ENCODE measurements around the gene RGS7.

RGS7 gene

GRCh38 chr1:241356519-241357365 is at the start of gene RGS7:
TSS of gene RGS7 (minus strand) at chr1:241357205.
- H3K27ac Mint-ChIP-seq = no peak within 1 kb of the TSS
- ATAC-seq (peak; percentile 46), DNase-seq (peak; percentile 5)
- peak within 1 kb of the TSS; percentile 34 for H3K4me3 Mint-ChIP-seq
- no peaks in the 10 kb centered on the region for H3K36me3 Mint-ChIP-seq (ENCODE audit: low read depth)
- no peaks in the 10 kb centered on the region for H3K9me3 Mint-ChIP-seq
- H3K27me3 Mint-ChIP-seq = peaks cover 39% of the 10 kb centered on the region
- peaks cover 5% of the 10 kb centered on the region for H3K4me1 Mint-ChIP-seq

- H3K4me1 Mint-ChIP-seq = no peaks in the 10 kb centered on the region
- H3K4me3 Mint-ChIP-seq = no peak overlapping the region
- H3K9me3 Mint-ChIP-seq = no peaks in the 10 kb centered on the region
- no peaks in the 10 kb centered on the region for H3K36me3 Mint-ChIP-seq (ENCODE audit: low read depth)
- no peak overlapping the region for H3K27ac Mint-ChIP-seq
- H3K27me3 Mint-ChIP-seq = no peaks in the 10 kb centered on the region
- DNase-seq = no peak
- ATAC-seq = no peak
Observed at GRCh38 chr1:241406421-241406820, 49.4 kb upstream of the RGS7 start.

- no peaks in the 10 kb centered on the region for H3K36me3 Mint-ChIP-seq (ENCODE audit: low read depth)
- no peak overlapping the region for H3K4me3 Mint-ChIP-seq
- no peaks in the 10 kb centered on the region for H3K9me3 Mint-ChIP-seq
- H3K4me1 Mint-ChIP-seq = no peaks in the 10 kb centered on the region
- H3K27me3 Mint-ChIP-seq = no peaks in the 10 kb centered on the region
- DNase-seq = no peak
- no peak overlapping the region for H3K27ac Mint-ChIP-seq
- no peak for ATAC-seq
Observed at GRCh38 chr1:241401156-241401555, 44.2 kb upstream of the RGS7 start.

GRCh38 chr1:241396747-241397681 is 40.0 kb upstream of the RGS7 start:
- Mint-ChIP-seq H3K4me3 (no peak overlapping the region), H3K4me1 (no peaks in the 10 kb centered on the region), H3K27me3 (peaks cover 3% of the 10 kb centered on the region), H3K9me3 (no peaks in the 10 kb centered on the region), H3K36me3 (ENCODE audit: low read depth) (no peaks in the 10 kb centered on the region), H3K27ac (no peak overlapping the region)
- no peak for DNase-seq
- ATAC-seq = no peak

GRCh38 chr1:241391926-241392710 is 35.1 kb upstream of the RGS7 start:
- Mint-ChIP-seq H3K27ac (no peak overlapping the region), H3K4me1 (no peaks in the 10 kb centered on the region), H3K27me3 (peaks cover 4% of the 10 kb centered on the region), H3K36me3 (ENCODE audit: low read depth) (no peaks in the 10 kb centered on the region), H3K9me3 (no peaks in the 10 kb centered on the region), H3K4me3 (no peak overlapping the region)
- ATAC-seq (no peak), DNase-seq (no peak)

GRCh38 chr1:241390526-241390925 is 33.5 kb upstream of the RGS7 start:
- H3K4me3 Mint-ChIP-seq = no peak overlapping the region
- H3K36me3 Mint-ChIP-seq (ENCODE audit: low read depth) = no peaks in the 10 kb centered on the region
- H3K27ac Mint-ChIP-seq = no peak overlapping the region
- DNase-seq (no peak), ATAC-seq (no peak)
- peaks cover 6% of the 10 kb centered on the region for H3K27me3 Mint-ChIP-seq
- no peaks in the 10 kb centered on the region for H3K4me1 Mint-ChIP-seq
- no peaks in the 10 kb centered on the region for H3K9me3 Mint-ChIP-seq

GRCh38 chr1:241389400-241389799 is 32.4 kb upstream of the RGS7 start:
- Mint-ChIP-seq H3K27me3 (peaks cover 6% of the 10 kb centered on the region), H3K27ac (no peak overlapping the region), H3K9me3 (no peaks in the 10 kb centered on the region), H3K4me3 (no peak overlapping the region), H3K36me3 (ENCODE audit: low read depth) (no peaks in the 10 kb centered on the region), H3K4me1 (no peaks in the 10 kb centered on the region)
- DNase-seq (no peak), ATAC-seq (no peak)

GRCh38 chr1:241387216-241387615 is 30.2 kb upstream of the RGS7 start:
- Mint-ChIP-seq H3K27me3 (peaks cover 7% of the 10 kb centered on the region), H3K27ac (no peak overlapping the region), H3K9me3 (peaks cover under 1% of the 10 kb centered on the region), H3K4me1 (no peaks in the 10 kb centered on the region), H3K4me3 (no peak overlapping the region), H3K36me3 (ENCODE audit: low read depth) (no peaks in the 10 kb centered on the region)
- DNase-seq = no peak
- no peak for ATAC-seq

- no peak overlapping the region for H3K4me3 Mint-ChIP-seq
- no peak overlapping the region for H3K27ac Mint-ChIP-seq
- no peak for DNase-seq
- no peaks in the 10 kb centered on the region for H3K27me3 Mint-ChIP-seq
- peaks cover 9% of the 10 kb centered on the region for H3K9me3 Mint-ChIP-seq
- H3K4me1 Mint-ChIP-seq = no peaks in the 10 kb centered on the region
- no peak for ATAC-seq
- no peaks in the 10 kb centered on the region for H3K36me3 Mint-ChIP-seq (ENCODE audit: low read depth)
Observed at GRCh38 chr1:241376701-241377100, 19.7 kb upstream of the RGS7 start.

- H3K27ac Mint-ChIP-seq = no peak overlapping the region
Observed at GRCh38 chr1:241375886-241376285, 18.9 kb upstream of the RGS7 start.

GRCh38 chr1:241366196-241366595 is 9.2 kb upstream of the RGS7 start:
- no peak overlapping the region for H3K27ac Mint-ChIP-seq
- no peaks in the 10 kb centered on the region for H3K36me3 Mint-ChIP-seq (ENCODE audit: low read depth)
- no peaks in the 10 kb centered on the region for H3K9me3 Mint-ChIP-seq
- DNase-seq (no peak), ATAC-seq (no peak)
- H3K4me3 Mint-ChIP-seq = no peak overlapping the region
- no peaks in the 10 kb centered on the region for H3K4me1 Mint-ChIP-seq
- H3K27me3 Mint-ChIP-seq = peaks cover 7% of the 10 kb centered on the region

More at GRCh38 chr1:241375886-241376285, 18.9 kb upstream of the RGS7 start:
- Mint-ChIP-seq H3K9me3 (peaks cover 4% of the 10 kb centered on the region), H3K4me3 (no peak overlapping the region), H3K4me1 (no peaks in the 10 kb centered on the region), H3K36me3 (ENCODE audit: low read depth) (no peaks in the 10 kb centered on the region), H3K27me3 (no peaks in the 10 kb centered on the region)
- ATAC-seq (no peak), DNase-seq (no peak)

- no peaks in the 10 kb centered on the region for H3K36me3 Mint-ChIP-seq (ENCODE audit: low read depth)
- H3K9me3 Mint-ChIP-seq = no peaks in the 10 kb centered on the region
- H3K4me1 Mint-ChIP-seq = peaks cover 2% of the 10 kb centered on the region
- no peak overlapping the region for H3K27ac Mint-ChIP-seq
- peaks cover 26% of the 10 kb centered on the region for H3K27me3 Mint-ChIP-seq
- DNase-seq (no peak), ATAC-seq (no peak)
- H3K4me3 Mint-ChIP-seq = no peak overlapping the region
Observed at GRCh38 chr1:241362350-241362749, 5.3 kb upstream of the RGS7 start.

- Mint-ChIP-seq H3K36me3 (ENCODE audit: low read depth) (no peaks in the 10 kb centered on the region), H3K4me1 (peaks cover 5% of the 10 kb centered on the region), H3K27ac (no peak overlapping the region), H3K4me3 (peak overlapping the region; percentile 21), H3K9me3 (no peaks in the 10 kb centered on the region), H3K27me3 (peaks cover 43% of the 10 kb centered on the region)
- DNase-seq = no peak
- no peak for ATAC-seq
Observed at GRCh38 chr1:241357366-241358340, 648 bp upstream of the RGS7 start.

Data from activated naive CD8-positive, alpha-beta T cell treated with anti-CD3 and anti-CD28 coated beads, Interleukin-2, amount 50 U/mL, for 24 hours (primary cell).